HEK293 (cell line): ENCODE data around the gene UNCX.

Experiments
- CTCF ChIA-PET: fragments of 350-600 bp; formaldehyde crosslinking; extraction: SDS; loops from one replicate; lab custom pipeline; 2021; ENCODE audit warnings: antibody characterized with exemption; lab: Yijun Ruan, JAX
- POLR2A ChIA-PET: fragments of 300-600 bp; formaldehyde crosslinking; extraction: SDS; loops from one replicate; lab custom pipeline; 2020; ENCODE audit warnings: antibody characterized with exemption, inconsistent platforms; lab: Yijun Ruan, JAX
- H3K27ac ChIP-seq: fragments of 200-500 bp; sonication (Bioruptor generic); 2 replicates; pipeline ENCODE4 v1.5.1; 2014; ENCODE audit warnings: low read depth, low read length, control low read depth, inconsistent platforms; ENCODE audit errors: extremely low read depth
- H3K36me3 ChIP-seq, 2 experiments: fragments of 200-500 bp in 1 of 2; sonication (Bioruptor generic) in 1 of 2; 1 replicate in 1 of 2; 2 replicates in 1 of 2; pipeline ENCODE4 v1.5.1; 2014 to 2017; ENCODE audit warnings: inconsistent platforms in 2 of 2, low read length in 2 of 2; ENCODE audit not compliant: control insufficient read depth in 2 of 2, insufficient read depth in 1 of 2
- H3K4me1 ChIP-seq: fragments of 200-500 bp; sonication (Bioruptor generic); 2 replicates; pipeline ENCODE4 v1.5.1; 2014; ENCODE audit warnings: mild to moderate bottlenecking, low read length, inconsistent platforms; ENCODE audit not compliant: control insufficient read depth, insufficient read depth
- H3K4me3 ChIP-seq: 2 replicates; pipeline ENCODE4 v1.5.1; 2011; ENCODE audit warnings: low read depth, mild to moderate bottlenecking, control low read depth, low read length, moderate library complexity
- H3K9me3 ChIP-seq: fragments of 200-500 bp; sonication (Bioruptor generic); 2 replicates; pipeline ENCODE4 v1.5.1; 2014; ENCODE audit warnings: low read depth, low read length, inconsistent platforms; ENCODE audit not compliant: control insufficient read depth, insufficient read depth
- BCL11B ChIP-seq: fragments of 450-650 bp; formaldehyde crosslinking; IDR thresholded peaks from 2 replicates; pipeline ENCODE4 v1.5.1; 2016; ENCODE audit warnings: low read depth, missing biosample characterization, missing genetic modification characterization
- FEZF1 ChIP-seq: fragments of 450-650 bp; formaldehyde crosslinking; IDR thresholded peaks from 2 replicates; pipeline ENCODE4 v1.5.1; 2016; ENCODE audit warnings: missing biosample characterization, missing genetic modification characterization
- GLIS2 ChIP-seq: fragments of 450-650 bp; formaldehyde crosslinking; IDR thresholded peaks from 2 replicates; pipeline ENCODE4 v1.5.1; 2016; ENCODE audit warnings: missing biosample characterization, missing genetic modification characterization
- IKZF3 ChIP-seq: fragments of 450-650 bp; IDR thresholded peaks from 2 replicates; pipeline ENCODE4 v1.5.0; 2018; ENCODE audit warnings: missing biosample characterization, mild to moderate bottlenecking, missing genetic modification characterization, moderate library complexity
- MEIS1 ChIP-seq: sonication (generic); formaldehyde crosslinking; IDR thresholded peaks from 2 replicates; pipeline ENCODE4 v1.8.1; 2022; ENCODE audit warnings: missing genetic modification reagents, mild to moderate bottlenecking, borderline replicate concordance
- PBX3 ChIP-seq: sonication (generic); formaldehyde crosslinking; IDR thresholded peaks from 2 replicates; pipeline ENCODE4 v1.8.1; 2022; ENCODE audit warnings: mild to moderate bottlenecking, moderate library complexity, missing genetic modification reagents
- PRDM4 ChIP-seq: fragments of 450-650 bp; formaldehyde crosslinking; IDR thresholded peaks from 2 replicates; pipeline ENCODE4 v1.5.1; 2017; ENCODE audit warnings: missing biosample characterization, missing genetic modification characterization
- SCRT1 ChIP-seq: fragments of 450-650 bp; formaldehyde crosslinking; IDR thresholded peaks from 2 replicates; pipeline ENCODE4 v1.5.1; 2016; ENCODE audit warnings: missing biosample characterization, missing genetic modification characterization, borderline replicate concordance
- SETDB1 ChIP-seq: IDR thresholded peaks from one replicate; pipeline ENCODE4 v1.6.1; 2017; ENCODE audit warnings: mild to moderate bottlenecking, low read length, moderate library complexity, mixed read lengths; ENCODE audit not compliant: insufficient read length
- TCF7L2 ChIP-seq: IDR thresholded peaks from 2 replicates; pipeline ENCODE4 v1.6.1; 2011; ENCODE audit warnings: low read depth, mild to moderate bottlenecking, inconsistent platforms, low read length, moderate library complexity, borderline replicate concordance
- TRIM28 ChIP-seq: IDR thresholded peaks from 2 replicates; pipeline ENCODE4 v1.6.1; 2011; ENCODE audit warnings: low read length, control low read depth, borderline replicate concordance
- YY1 ChIP-seq: fragments of 450-650 bp; formaldehyde crosslinking; IDR thresholded peaks from 2 replicates; pipeline ENCODE4 v1.5.1; 2018; ENCODE audit warnings: missing biosample characterization, missing genetic modification characterization
- ZNF114 ChIP-seq: fragments of 450-650 bp; formaldehyde crosslinking; IDR thresholded peaks from 2 replicates; pipeline ENCODE4 v1.5.0; 2017; ENCODE audit warnings: missing biosample characterization, missing genetic modification characterization
- ZNF133 ChIP-seq: fragments of 450-650 bp; formaldehyde crosslinking; IDR thresholded peaks from 2 replicates; pipeline ENCODE4 v1.5.1; 2016; ENCODE audit warnings: missing biosample characterization, missing genetic modification characterization
- ZNF214 ChIP-seq: fragments of 450-650 bp; formaldehyde crosslinking; IDR thresholded peaks from 2 replicates; pipeline ENCODE4 v1.5.1; 2017; ENCODE audit warnings: missing biosample characterization, mild to moderate bottlenecking, missing genetic modification characterization, borderline replicate concordance
- ZNF280C ChIP-seq: fragments of 450-650 bp; formaldehyde crosslinking; IDR thresholded peaks from 2 replicates; pipeline ENCODE4 v1.5.1; 2016; ENCODE audit warnings: missing biosample characterization, missing genetic modification characterization
- ZNF473 ChIP-seq: fragments of 450-650 bp; formaldehyde crosslinking; IDR thresholded peaks from 2 replicates; pipeline ENCODE4 v1.5.1; 2017; ENCODE audit warnings: missing biosample characterization, missing genetic modification characterization
- ZNF488 ChIP-seq: fragments of 450-650 bp; formaldehyde crosslinking; IDR thresholded peaks from 2 replicates; pipeline ENCODE4 v1.5.1; 2016; ENCODE audit warnings: missing biosample characterization, missing genetic modification characterization
- ZNF514 ChIP-seq: fragments of 450-650 bp; formaldehyde crosslinking; IDR thresholded peaks from 2 replicates; pipeline ENCODE4 v1.5.1; 2016; ENCODE audit warnings: missing biosample characterization, missing genetic modification characterization
- ZNF561 ChIP-seq: fragments of 450-650 bp; IDR thresholded peaks from 2 replicates; pipeline ENCODE4 v1.5.1; 2018; ENCODE audit warnings: missing biosample characterization, missing genetic modification characterization, borderline replicate concordance
- ZNF585B ChIP-seq: fragments of 450-650 bp; formaldehyde crosslinking; IDR thresholded peaks from 2 replicates; pipeline ENCODE4 v1.5.1; 2016; ENCODE audit warnings: missing biosample characterization, missing genetic modification characterization
- ZNF624 ChIP-seq: fragments of 450-650 bp; formaldehyde crosslinking; IDR thresholded peaks from 2 replicates; pipeline ENCODE4 v1.5.1; 2017; ENCODE audit warnings: missing biosample characterization, missing genetic modification characterization
- ZNF660 ChIP-seq: fragments of 450-650 bp; IDR thresholded peaks from 2 replicates; pipeline ENCODE4 v1.5.1; 2018; ENCODE audit warnings: missing biosample characterization, mild to moderate bottlenecking, missing genetic modification characterization
- ZNF692 ChIP-seq: fragments of 450-650 bp; formaldehyde crosslinking; IDR thresholded peaks from 2 replicates; pipeline ENCODE4 v1.5.1; 2016; ENCODE audit warnings: missing biosample characterization, missing genetic modification characterization
- ZNF792 ChIP-seq: fragments of 450-650 bp; formaldehyde crosslinking; IDR thresholded peaks from 2 replicates; pipeline ENCODE4 v1.5.1; 2016; ENCODE audit warnings: missing biosample characterization, missing genetic modification characterization
- ZSCAN30 ChIP-seq: fragments of 450-650 bp; IDR thresholded peaks from 2 replicates; pipeline ENCODE4 v1.5.1; 2018; ENCODE audit warnings: missing biosample characterization, mild to moderate bottlenecking, missing genetic modification characterization, moderate library complexity
- ZXDB ChIP-seq: fragments of 450-650 bp; formaldehyde crosslinking; IDR thresholded peaks from 2 replicates; pipeline ENCODE4 v1.5.1; 2016; ENCODE audit warnings: missing biosample characterization, missing genetic modification characterization

The UNCX gene

GRCh38 chr7:1268866-1269265 lies 36.2 kb downstream of the UNCX start:
- POLR2A ChIA-PET = no interaction called here
- no peak for TF ChIP-seq ZNF214 (tag by site-specific recombination)
- no peak for TF ChIP-seq ZXDB (tag by site-specific recombination)
- no peak for TF ChIP-seq ZNF585B (tag by site-specific recombination)
- TF ChIP-seq ZNF660 (tag by site-specific recombination) = no peak
- no peak for TF ChIP-seq ZNF488 (tag by site-specific recombination)
- TF ChIP-seq ZNF561 (tag by site-specific recombination) = no peak
- TF ChIP-seq BCL11B (tag by site-specific recombination) = no peak
- no peak for TF ChIP-seq PRDM4
- TF ChIP-seq MEIS1 (CRISPR knock-in tag) = no peak
- no peak for TF ChIP-seq ZNF114 (tag by site-specific recombination)
- no peak for TF ChIP-seq ZSCAN30 (tag by site-specific recombination)
- no peak for TF ChIP-seq SCRT1
- Histone ChIP-seq H3K4me3 (no peak overlapping the region), H3K36me3 (no peaks in the 10 kb centered on the region), H3K4me1 (no peaks in the 10 kb centered on the region), H3K27ac (no peak overlapping the region), H3K9me3 (no peaks in the 10 kb centered on the region)
- CTCF ChIA-PET = interaction anchor here (0.6 to 1.2 kb wide), 2 partner anchors 42 to 836 kb away, joined by 4 to 5 read pairs; no protein-coding TSS in a partner anchor

GRCh38 chr7:1269336-1269890 lies 36.7 kb downstream of the UNCX start:
- H3K4me3 ChIP-seq = no peak overlapping the region
- ChIA-PET POLR2A (no interaction called here), CTCF (interaction anchor here (0.6 to 1.2 kb wide), 2 partner anchors 43 to 835 kb away, joined by 4 to 5 read pairs; no protein-coding TSS in a partner anchor)
- H3K4me1 ChIP-seq = no peaks in the 10 kb centered on the region
- H3K27ac ChIP-seq = no peak overlapping the region
- no peaks in the 10 kb centered on the region for H3K36me3 ChIP-seq
- no peaks in the 10 kb centered on the region for H3K9me3 ChIP-seq
- TF ChIP-seq ZNF280C = no peak
- TF ChIP-seq TCF7L2 = no peak
- TF ChIP-seq GLIS2 (tag by site-specific recombination) = no peak
- no peak for TF ChIP-seq YY1 (tag by site-specific recombination)
- no peak for TF ChIP-seq IKZF3 (tag by site-specific recombination)
- TF ChIP-seq ZNF514 (tag by site-specific recombination) = no peak
- TF ChIP-seq ZNF473 (tag by site-specific recombination) = no peak
- TF ChIP-seq ZNF133 (tag by site-specific recombination) = no peak
- no peak for TF ChIP-seq BCL11B (tag by site-specific recombination)
- TF ChIP-seq ZNF692 (tag by site-specific recombination) = no peak
- no peak for TF ChIP-seq SETDB1
- no peak for TF ChIP-seq TRIM28
- TF ChIP-seq ZNF792 (tag by site-specific recombination) = no peak
- TF ChIP-seq ZNF624 (tag by site-specific recombination) = no peak
- no peak for TF ChIP-seq FEZF1 (tag by site-specific recombination)
- no peak for TF ChIP-seq PBX3
